HEK293 (cell line): Measurements from ENCODE around the gene MLX.

Experiments
- CTCF ChIA-PET: fragments of 350-600 bp; formaldehyde crosslinking; extraction: SDS; loops from one replicate; lab custom pipeline; 2021; ENCODE audit warnings: antibody characterized with exemption; lab: Yijun Ruan, JAX
- POLR2A ChIA-PET: fragments of 300-600 bp; formaldehyde crosslinking; extraction: SDS; loops from one replicate; lab custom pipeline; 2020; ENCODE audit warnings: antibody characterized with exemption, inconsistent platforms; lab: Yijun Ruan, JAX
- H3K27ac ChIP-seq: fragments of 200-500 bp; sonication (Bioruptor generic); 2 replicates; pipeline ENCODE4 v1.5.1; 2014; ENCODE audit warnings: low read depth, low read length, control low read depth, inconsistent platforms; ENCODE audit errors: extremely low read depth
- H3K36me3 ChIP-seq, 2 experiments: fragments of 200-500 bp in 1 of 2; sonication (Bioruptor generic) in 1 of 2; 1 replicate in 1 of 2; 2 replicates in 1 of 2; pipeline ENCODE4 v1.5.1; 2014 to 2017; ENCODE audit warnings: inconsistent platforms in 2 of 2, low read length in 2 of 2; ENCODE audit not compliant: control insufficient read depth in 2 of 2, insufficient read depth in 1 of 2
- H3K4me1 ChIP-seq: fragments of 200-500 bp; sonication (Bioruptor generic); 2 replicates; pipeline ENCODE4 v1.5.1; 2014; ENCODE audit warnings: mild to moderate bottlenecking, low read length, inconsistent platforms; ENCODE audit not compliant: control insufficient read depth, insufficient read depth
- H3K4me3 ChIP-seq: 2 replicates; pipeline ENCODE4 v1.5.1; 2011; ENCODE audit warnings: low read depth, mild to moderate bottlenecking, control low read depth, low read length, moderate library complexity
- H3K9me3 ChIP-seq: fragments of 200-500 bp; sonication (Bioruptor generic); 2 replicates; pipeline ENCODE4 v1.5.1; 2014; ENCODE audit warnings: low read depth, low read length, inconsistent platforms; ENCODE audit not compliant: control insufficient read depth, insufficient read depth
- FEZF1 ChIP-seq: fragments of 450-650 bp; formaldehyde crosslinking; IDR thresholded peaks from 2 replicates; pipeline ENCODE4 v1.5.1; 2016; ENCODE audit warnings: missing biosample characterization, missing genetic modification characterization
- REPIN1 ChIP-seq: fragments of 450-650 bp; formaldehyde crosslinking; IDR thresholded peaks from 2 replicates; pipeline ENCODE4 v1.5.1; 2017; ENCODE audit warnings: missing biosample characterization, missing genetic modification characterization, low read depth
- SCRT1 ChIP-seq: fragments of 450-650 bp; formaldehyde crosslinking; IDR thresholded peaks from 2 replicates; pipeline ENCODE4 v1.5.1; 2016; ENCODE audit warnings: missing biosample characterization, missing genetic modification characterization, borderline replicate concordance
- YY1 ChIP-seq: fragments of 450-650 bp; formaldehyde crosslinking; IDR thresholded peaks from 2 replicates; pipeline ENCODE4 v1.5.1; 2018; ENCODE audit warnings: missing biosample characterization, missing genetic modification characterization
- ZFP41 ChIP-seq: fragments of 450-650 bp; formaldehyde crosslinking; IDR thresholded peaks from 2 replicates; pipeline ENCODE4 v1.5.1; 2016; ENCODE audit warnings: missing biosample characterization, missing genetic modification characterization, borderline replicate concordance
- ZNF112 ChIP-seq: fragments of 450-650 bp; formaldehyde crosslinking; IDR thresholded peaks from 2 replicates; pipeline ENCODE4 v1.5.0; 2017; ENCODE audit warnings: missing biosample characterization, missing genetic modification characterization
- ZNF132 ChIP-seq: fragments of 450-650 bp; formaldehyde crosslinking; IDR thresholded peaks from 2 replicates; pipeline ENCODE4 v1.5.1; 2017; ENCODE audit warnings: missing biosample characterization, missing genetic modification characterization, borderline replicate concordance
- ZNF184 ChIP-seq: fragments of 450-650 bp; IDR thresholded peaks from 2 replicates; pipeline ENCODE4 v1.5.1; 2018; ENCODE audit warnings: missing biosample characterization, mild to moderate bottlenecking, missing genetic modification characterization
- ZNF394 ChIP-seq: fragments of 450-650 bp; formaldehyde crosslinking; IDR thresholded peaks from 2 replicates; pipeline ENCODE4 v1.5.1; 2016; ENCODE audit warnings: missing biosample characterization, missing genetic modification characterization, mild to moderate bottlenecking, moderate library complexity, borderline replicate concordance
- ZNF473 ChIP-seq: fragments of 450-650 bp; formaldehyde crosslinking; IDR thresholded peaks from 2 replicates; pipeline ENCODE4 v1.5.1; 2017; ENCODE audit warnings: missing biosample characterization, missing genetic modification characterization
- ZNF529 ChIP-seq: fragments of 450-650 bp; formaldehyde crosslinking; IDR thresholded peaks from 2 replicates; pipeline ENCODE4 v1.5.1; 2017; ENCODE audit warnings: missing genetic modification characterization, missing biosample characterization; ENCODE audit not compliant: insufficient replicate concordance
- ZNF747 ChIP-seq: fragments of 450-650 bp; formaldehyde crosslinking; IDR thresholded peaks from 2 replicates; pipeline ENCODE4 v1.5.1; 2016; ENCODE audit warnings: missing biosample characterization, missing genetic modification characterization
- ZNF791 ChIP-seq: fragments of 450-650 bp; formaldehyde crosslinking; IDR thresholded peaks from 2 replicates; pipeline ENCODE4 v1.5.1; 2016; ENCODE audit warnings: missing biosample characterization, missing genetic modification characterization
- ZSCAN16 ChIP-seq: fragments of 450-650 bp; formaldehyde crosslinking; IDR thresholded peaks from 2 replicates; pipeline ENCODE4 v1.5.1; 2016; ENCODE audit warnings: missing biosample characterization, missing genetic modification characterization
- TF ChIP-seq, protein P1 (sequence below): fragments of 450-650 bp; formaldehyde crosslinking; IDR thresholded peaks from 2 replicates; pipeline ENCODE4 v1.5.1; 2017; ENCODE audit warnings: missing biosample characterization, mild to moderate bottlenecking, missing genetic modification characterization, moderate library complexity
- TF ChIP-seq, protein P2 (sequence below): fragments of 450-650 bp; formaldehyde crosslinking; optimal IDR thresholded peaks from 2 replicates; pipeline ENCODE3; 2016; ENCODE audit warnings: missing biosample characterization, mild to moderate bottlenecking, missing genetic modification characterization
- TF ChIP-seq, protein P3 (sequence below): fragments of 450-650 bp; formaldehyde crosslinking; IDR thresholded peaks from 2 replicates; pipeline ENCODE4 v1.5.1; 2017; ENCODE audit warnings: missing biosample characterization, missing genetic modification characterization
- TF ChIP-seq, protein P4 (sequence below): fragments of 450-650 bp; formaldehyde crosslinking; IDR thresholded peaks from 2 replicates; pipeline ENCODE4 v1.5.1; 2016; ENCODE audit warnings: missing biosample characterization, missing genetic modification characterization, borderline replicate concordance

MLX gene

DNA sequence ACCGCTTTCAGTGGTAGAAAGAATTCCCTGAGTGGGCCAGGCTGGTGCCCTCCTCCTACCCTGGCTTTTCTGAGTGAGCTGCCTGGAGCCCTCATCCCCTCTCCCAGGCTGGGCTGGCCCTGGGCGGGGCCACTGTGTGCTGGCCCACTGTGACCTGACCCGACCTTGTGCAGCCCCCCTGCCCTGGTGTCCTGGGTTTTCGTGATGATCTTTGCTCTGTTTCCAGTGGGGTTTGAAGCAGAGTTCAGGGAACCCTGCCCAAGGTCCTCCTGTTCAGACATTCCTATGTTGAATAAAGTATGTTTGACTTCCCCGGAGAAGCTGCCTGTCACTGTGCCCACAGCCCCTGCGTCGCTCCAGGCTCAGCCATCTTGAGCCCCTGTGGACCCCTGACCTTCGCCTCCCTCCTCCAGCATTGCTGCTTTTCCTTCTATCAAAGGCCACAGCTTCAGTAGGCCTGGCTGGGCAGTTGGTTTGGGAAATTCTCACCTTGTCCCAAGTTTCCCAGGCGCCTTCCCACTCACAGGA is 44.6 kb upstream of the MLX start:
- ChIA-PET POLR2A (no interaction called here), CTCF (no interaction called here)
- Histone ChIP-seq H3K4me3 (no peak overlapping the region), H3K27ac (no peak overlapping the region), H3K9me3 (no peaks in the 10 kb centered on the region), H3K36me3 (peaks cover 0 to 45% of the 10 kb centered on the region in 2 experiments; a peak in 1 of 3 replicates), H3K4me1 (peaks cover 25% of the 10 kb centered on the region)
- TF ChIP-seq YY1 (tag by site-specific recombination) = no peak
- TF ChIP-seq ZNF132 (tag by site-specific recombination) = no peak
- TF ChIP-seq ZNF394 (tag by site-specific recombination) = no peak
- TF ChIP-seq ZNF184 (tag by site-specific recombination) = no peak
- TF ChIP-seq SCRT1 (tag by site-specific recombination) = no peak
- no peak for TF ChIP-seq ZNF747 (tag by site-specific recombination)
- no peak for TF ChIP-seq REPIN1 (tag by site-specific recombination)
- no peak for TF ChIP-seq ZNF529 (tag by site-specific recombination)
- no peak for TF ChIP-seq ZSCAN16
- TF ChIP-seq, protein P1, sequence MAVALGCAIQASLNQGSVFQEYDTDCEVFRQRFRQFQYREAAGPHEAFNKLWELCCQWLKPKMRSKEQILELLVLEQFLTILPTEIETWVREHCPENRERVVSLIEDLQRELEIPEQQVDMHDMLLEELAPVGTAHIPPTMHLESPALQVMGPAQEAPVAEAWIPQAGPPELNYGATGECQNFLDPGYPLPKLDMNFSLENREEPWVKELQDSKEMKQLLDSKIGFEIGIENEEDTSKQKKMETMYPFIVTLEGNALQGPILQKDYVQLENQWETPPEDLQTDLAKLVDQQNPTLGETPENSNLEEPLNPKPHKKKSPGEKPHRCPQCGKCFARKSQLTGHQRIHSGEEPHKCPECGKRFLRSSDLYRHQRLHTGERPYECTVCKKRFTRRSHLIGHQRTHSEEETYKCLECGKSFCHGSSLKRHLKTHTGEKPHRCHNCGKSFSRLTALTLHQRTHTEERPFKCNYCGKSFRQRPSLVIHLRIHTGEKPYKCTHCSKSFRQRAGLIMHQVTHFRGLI (tag by site-specific recombination) = no peak
- no peak for TF ChIP-seq ZNF112 (tag by site-specific recombination)
- TF ChIP-seq ZFP41 = no peak
- TF ChIP-seq, protein P2, sequence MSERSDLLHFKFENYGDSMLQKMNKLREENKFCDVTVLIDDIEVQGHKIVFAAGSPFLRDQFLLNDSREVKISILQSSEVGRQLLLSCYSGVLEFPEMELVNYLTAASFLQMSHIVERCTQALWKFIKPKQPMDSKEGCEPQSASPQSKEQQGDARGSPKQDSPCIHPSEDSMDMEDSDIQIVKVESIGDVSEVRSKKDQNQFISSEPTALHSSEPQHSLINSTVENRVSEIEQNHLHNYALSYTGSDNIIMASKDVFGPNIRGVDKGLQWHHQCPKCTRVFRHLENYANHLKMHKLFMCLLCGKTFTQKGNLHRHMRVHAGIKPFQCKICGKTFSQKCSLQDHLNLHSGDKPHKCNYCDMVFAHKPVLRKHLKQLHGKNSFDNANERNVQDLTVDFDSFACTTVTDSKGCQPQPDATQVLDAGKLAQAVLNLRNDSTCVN (tag by site-specific recombination) = no peak
- no peak for TF ChIP-seq FEZF1 (tag by site-specific recombination)
- TF ChIP-seq ZNF791 (tag by site-specific recombination) = no peak

DNA sequence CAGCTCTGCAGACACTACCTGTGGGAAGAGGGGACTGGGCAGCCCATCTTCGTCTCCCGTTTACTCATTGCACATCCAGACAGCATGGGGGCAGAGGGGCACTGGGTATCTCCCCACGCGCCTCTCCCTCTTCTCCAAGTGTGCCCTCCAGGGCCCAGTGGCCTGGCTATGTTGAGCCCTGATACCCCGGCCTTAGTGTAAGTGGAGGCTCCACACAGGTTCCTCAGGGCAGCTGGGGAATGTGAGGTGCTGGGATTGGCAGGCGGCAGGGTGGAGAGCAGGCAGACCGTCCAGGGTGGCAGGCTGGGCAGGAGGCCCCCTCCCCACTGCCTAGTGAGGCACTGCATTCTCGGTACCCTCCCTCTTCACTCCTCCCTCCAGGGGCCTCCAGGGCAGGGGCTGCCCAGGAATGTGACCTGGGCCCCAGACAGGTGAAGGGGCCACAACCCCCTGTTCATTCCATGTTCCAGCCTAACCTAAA is 44.1 kb upstream of the MLX start:
- Histone ChIP-seq H3K4me3 (no peak overlapping the region), H3K27ac (no peak overlapping the region), H3K36me3 (peaks cover 0 to 45% of the 10 kb centered on the region in 2 experiments; a peak in 1 of 3 replicates), H3K9me3 (no peaks in the 10 kb centered on the region), H3K4me1 (peaks cover 25% of the 10 kb centered on the region)
- TF ChIP-seq, protein P3, sequence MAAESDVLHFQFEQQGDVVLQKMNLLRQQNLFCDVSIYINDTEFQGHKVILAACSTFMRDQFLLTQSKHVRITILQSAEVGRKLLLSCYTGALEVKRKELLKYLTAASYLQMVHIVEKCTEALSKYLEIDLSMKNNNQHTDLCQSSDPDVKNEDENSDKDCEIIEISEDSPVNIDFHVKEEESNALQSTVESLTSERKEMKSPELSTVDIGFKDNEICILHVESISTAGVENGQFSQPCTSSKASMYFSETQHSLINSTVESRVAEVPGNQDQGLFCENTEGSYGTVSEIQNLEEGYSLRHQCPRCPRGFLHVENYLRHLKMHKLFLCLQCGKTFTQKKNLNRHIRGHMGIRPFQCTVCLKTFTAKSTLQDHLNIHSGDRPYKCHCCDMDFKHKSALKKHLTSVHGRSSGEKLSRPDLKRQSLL (tag by site-specific recombination) = no peak
- TF ChIP-seq, protein P4, sequence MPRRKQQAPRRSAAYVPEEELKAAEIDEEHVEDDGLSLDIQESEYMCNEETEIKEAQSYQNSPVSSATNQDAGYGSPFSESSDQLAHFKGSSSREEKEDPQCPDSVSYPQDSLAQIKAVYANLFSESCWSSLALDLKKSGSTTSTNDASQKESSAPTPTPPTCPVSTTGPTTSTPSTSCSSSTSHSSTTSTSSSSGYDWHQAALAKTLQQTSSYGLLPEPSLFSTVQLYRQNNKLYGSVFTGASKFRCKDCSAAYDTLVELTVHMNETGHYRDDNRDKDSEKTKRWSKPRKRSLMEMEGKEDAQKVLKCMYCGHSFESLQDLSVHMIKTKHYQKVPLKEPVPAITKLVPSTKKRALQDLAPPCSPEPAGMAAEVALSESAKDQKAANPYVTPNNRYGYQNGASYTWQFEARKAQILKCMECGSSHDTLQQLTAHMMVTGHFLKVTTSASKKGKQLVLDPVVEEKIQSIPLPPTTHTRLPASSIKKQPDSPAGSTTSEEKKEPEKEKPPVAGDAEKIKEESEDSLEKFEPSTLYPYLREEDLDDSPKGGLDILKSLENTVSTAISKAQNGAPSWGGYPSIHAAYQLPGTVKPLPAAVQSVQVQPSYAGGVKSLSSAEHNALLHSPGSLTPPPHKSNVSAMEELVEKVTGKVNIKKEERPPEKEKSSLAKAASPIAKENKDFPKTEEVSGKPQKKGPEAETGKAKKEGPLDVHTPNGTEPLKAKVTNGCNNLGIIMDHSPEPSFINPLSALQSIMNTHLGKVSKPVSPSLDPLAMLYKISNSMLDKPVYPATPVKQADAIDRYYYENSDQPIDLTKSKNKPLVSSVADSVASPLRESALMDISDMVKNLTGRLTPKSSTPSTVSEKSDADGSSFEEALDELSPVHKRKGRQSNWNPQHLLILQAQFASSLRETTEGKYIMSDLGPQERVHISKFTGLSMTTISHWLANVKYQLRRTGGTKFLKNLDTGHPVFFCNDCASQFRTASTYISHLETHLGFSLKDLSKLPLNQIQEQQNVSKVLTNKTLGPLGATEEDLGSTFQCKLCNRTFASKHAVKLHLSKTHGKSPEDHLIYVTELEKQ (tag by site-specific recombination) = no peak
- no peak for TF ChIP-seq ZNF473
- POLR2A ChIA-PET = no interaction called here
- CTCF ChIA-PET = interaction anchor here (0.6 to 0.7 kb wide), 2 partner anchors 15 to 116 kb away, joined by 3 to 4 read pairs; no protein-coding TSS in a partner anchor
